Stimulated activated CD8-positive, alpha-beta memory T cell treated with anti-CD3 and anti-CD28 coated beads, Interleukin-7, amount 100 ng/mL, for 24 hours (primary cell): ENCODE measurements around the gene ATP13A3.

Source experiments
- DNase-seq: peaks from one replicate; pipeline ENCODE4 v3.0.0-alpha.2; 2020; ENCODE audit warnings: low read depth

Gene ATP13A3

GRCh38 chr3:194369522-194370279, 117.1 kb downstream of the ATP13A3 start, which contains the start of gene LRRC15:
LRRC15 (minus strand) TSS chr3:194369743; CDS start chr3:194361043, 8,700 bp downstream.
- DNase-seq = no peak

- DNase-seq = no peak
Observed at GRCh38 chr3:194368918-194369317, 117.9 kb downstream of the ATP13A3 start.

- no peak for DNase-seq
Observed at GRCh38 chr3:194367992-194368841, 118.6 kb downstream of the ATP13A3 start.

- no peak for DNase-seq
Observed at GRCh38 chr3:194365978-194366490, 120.8 kb downstream of the ATP13A3 start.

GRCh38 chr3:194365526-194365925, 121.3 kb downstream of the ATP13A3 start:
- DNase-seq = no peak

- DNase-seq = no peak
Observed at GRCh38 chr3:194364652-194365434, 122.0 kb downstream of the ATP13A3 start.

GRCh38 chr3:194364314-194364651, 122.5 kb downstream of the ATP13A3 start:
- no peak for DNase-seq

GRCh38 chr3:194360568-194360967, 126.2 kb downstream of the ATP13A3 start:
- no peak for DNase-seq

GRCh38 chr3:194357681-194358080, 129.1 kb downstream of the ATP13A3 start:
- no peak for DNase-seq

GRCh38 chr3:194355379-194355778, 131.4 kb downstream of the ATP13A3 start:
- DNase-seq = no peak

GRCh38 chr3:194354315-194354714, 132.5 kb downstream of the ATP13A3 start:
- DNase-seq = no peak
